HCT116 (cell line): ENCODE results near the gene LAMC2. TPM values are rescaled to one million over a fixed set of nuclear protein-coding genes. Genes with fewer than 3 reads are reported as not detected.

Source experiments
- ATAC-seq: fragments of 200-7000 bp; cut with Tn5 transposase; 2 replicates; pipeline ENCODE4 v1.9.1; 2020; ENCODE audit warnings: mild to moderate bottlenecking, moderate library complexity
- BruUV-seq: library from RNA; stranded (reverse); fragments of 400-500 nt; replicated peaks from 2 replicates; lab custom pipeline; 2021; lab: Mats Ljungman, UMichigan
- CTCF ChIA-PET: fragments of 300-600 bp; sonication (Branson Sonifier 250); formaldehyde crosslinking; loops from one replicate; lab custom pipeline; 2021; ENCODE audit warnings: antibody characterized with exemption; lab: Charles Lee
- POLR2A ChIA-PET: fragments of 300-600, 350-600 bp; sonication (Branson Sonifier 250); formaldehyde crosslinking; loops from one replicate; lab custom pipeline; 2021; ENCODE audit warnings: antibody characterized with exemption; lab: Charles Lee
- RAD21 ChIA-PET, 2 experiments: fragments of 300-600 bp; sonication (Branson Sonifier 250); formaldehyde crosslinking; loops; one replicate each; lab custom pipeline; 2023; ENCODE audit warnings: low total read pairs in 2 of 2; ENCODE audit not compliant: uncharacterized antibody in 2 of 2, unreplicated experiment in 2 of 2, low non-redundant PET in 1 of 2; lab: Charles Lee
- DNase-seq: peaks from one replicate; pipeline ENCODE4 v3.0.0-alpha.2; 2010; ENCODE audit warnings: low read depth, low spot score
- H2AFZ ChIP-seq: fragments of 200-600 bp; shearing (Covaris generic), sonication (generic); 2 replicates; pipeline ENCODE4 v1.6.1; 2017; ENCODE audit warnings: low read depth, mixed run types, mixed read lengths, antibody characterized with exemption, low read length; ENCODE audit not compliant: poor library complexity, severe bottlenecking
- H3K27ac ChIP-seq: 2 replicates; pipeline ENCODE4 v1.5.1; 2012; ENCODE audit warnings: low read depth, low read length
- H3K27me3 ChIP-seq: fragments of 200-600 bp; sonication (generic); 2 replicates; pipeline ENCODE4 v1.6.1; 2016; ENCODE audit warnings: mixed run types, low read length, mixed read lengths; ENCODE audit not compliant: insufficient read depth
- H3K36me3 ChIP-seq, 2 experiments: fragments of 200-500 bp in 1 of 2; fragments of 200-600 bp in 1 of 2; sonication (Bioruptor generic) in 1 of 2; sonication (generic) in 1 of 2; 2 replicates each; pipeline versions ENCODE4 v1.5.1 to v1.6.1; 2014 to 2016; ENCODE audit warnings: low read length in 2 of 2, inconsistent platforms in 1 of 2, mixed read lengths in 1 of 2, mixed run types in 1 of 2; ENCODE audit not compliant: insufficient read depth in 2 of 2, control insufficient read depth in 1 of 2
- H3K4me1 ChIP-seq, 2 experiments: fragments of 200-600 bp in 1 of 2; sonication (generic) in 1 of 2; 2 replicates each; pipeline versions ENCODE4 v1.5.1 to v1.6.1; 2012 to 2017; ENCODE audit warnings: low read length in 2 of 2, inconsistent platforms in 1 of 2, mild to moderate bottlenecking in 1 of 2, mixed read lengths in 1 of 2, mixed run types in 1 of 2, moderate library complexity in 1 of 2; ENCODE audit not compliant: insufficient read depth in 2 of 2, control insufficient read depth in 1 of 2
- H3K4me2 ChIP-seq: fragments of 200-600 bp; sonication (generic); 2 replicates; pipeline ENCODE4 v1.6.1; 2017; ENCODE audit warnings: mixed run types, low read length, mixed read lengths
- H3K4me3 ChIP-seq, 2 experiments: fragments of 200-600 bp in 1 of 2; sonication (generic) in 1 of 2; replicated peaks in 1 of 2; 2 replicates each; pipeline ENCODE4 v1.5.1; 2011 to 2016; ENCODE audit warnings: low read length in 2 of 2, control low read depth in 1 of 2, low read depth in 1 of 2, mild to moderate bottlenecking in 1 of 2, mixed read lengths in 1 of 2, mixed run types in 1 of 2
- H3K79me2 ChIP-seq: fragments of 200-600 bp; sonication (generic); 2 replicates; pipeline ENCODE4 v1.6.1; 2017; ENCODE audit warnings: mild to moderate bottlenecking, mixed run types, low read length, moderate library complexity, mixed read lengths; ENCODE audit not compliant: insufficient read depth
- H3K9ac ChIP-seq: fragments of 200-600 bp; sonication (generic); 2 replicates; pipeline ENCODE4 v1.6.1; 2016; ENCODE audit warnings: low read length, mixed read lengths
- H3K9me2 ChIP-seq: fragments of 200-600 bp; sonication (generic), shearing (Covaris generic); 2 replicates; pipeline ENCODE4 v1.6.1; 2017; ENCODE audit warnings: mixed run types, mild to moderate bottlenecking, moderate library complexity; ENCODE audit not compliant: insufficient read depth
- H3K9me3 ChIP-seq, 2 experiments: fragments of 200-500 bp in 1 of 2; fragments of 200-600 bp in 1 of 2; sonication (Bioruptor generic) in 1 of 2; sonication (generic) in 1 of 2; 2 replicates each; pipeline ENCODE4 v1.6.1; 2014 to 2017; ENCODE audit warnings: low read length in 2 of 2, mixed read lengths in 2 of 2, inconsistent platforms in 1 of 2, low read depth in 1 of 2, mild to moderate bottlenecking in 1 of 2, mixed run types in 1 of 2, moderate library complexity in 1 of 2; ENCODE audit not compliant: control insufficient read depth in 1 of 2, insufficient read depth in 1 of 2
- H4K20me1 ChIP-seq: fragments of 200-600 bp; sonication (generic), shearing (Covaris generic); 2 replicates; pipeline ENCODE4 v1.6.1; 2017; ENCODE audit warnings: mixed run types, mild to moderate bottlenecking, moderate library complexity; ENCODE audit not compliant: insufficient read depth
- CBX3 ChIP-seq: IDR thresholded peaks from 2 replicates; pipeline ENCODE4 v1.6.1; 2012; ENCODE audit warnings: low read depth
- ELF1 ChIP-seq: IDR thresholded peaks from 2 replicates; pipeline ENCODE4 v1.6.1; 2012; ENCODE audit warnings: low read depth, borderline replicate concordance
- FOSL1 ChIP-seq: IDR thresholded peaks from 2 replicates; pipeline ENCODE4 v1.6.1; 2012; ENCODE audit warnings: low read depth
- POLR2AphosphoS5 ChIP-seq: IDR thresholded peaks from 2 replicates; pipeline ENCODE4 v1.6.1; 2011; ENCODE audit warnings: mild to moderate bottlenecking, low read depth, low read length, moderate library complexity
- REST ChIP-seq: IDR thresholded peaks from 2 replicates; pipeline ENCODE4 v1.6.1; 2012; ENCODE audit warnings: low read depth
- SRF ChIP-seq: IDR thresholded peaks from 2 replicates; pipeline ENCODE4 v1.6.1; 2012; ENCODE audit warnings: low read depth
- ZNF274 ChIP-seq: fragments of 200-500 bp; sonication (Bioruptor generic); IDR thresholded peaks from 2 replicates; pipeline ENCODE4 v1.6.1; 2014; ENCODE audit warnings: mild to moderate bottlenecking, low read depth, low read length, inconsistent platforms
- intact Hi-C: fragments of 100-400 bp; cut with micrococcal nuclease; formaldehyde crosslinking; loops from 2 replicates; pipeline ENCODE4 v1.10.0; 2022
- total RNA-seq: library from RNA; stranded (reverse); gene quantifications from one replicate; pipeline ENCODE4 v1.2.1, GENCODE V29; 2021; ENCODE audit not compliant: unreplicated experiment

Gene LAMC2
- total RNA-seq, 1 experiment from 2014 or later: 22.2 TPM

- no peak overlapping the region for H3K4me3 ChIP-seq
- no peak for DNase-seq
- intact Hi-C loops: no loop called here
- H3K9me2 ChIP-seq: no peaks in the 10 kb centered on the region
- ATAC-seq: no peak
- RAD21 ChIA-PET: no interaction called here
- POLR2A ChIA-PET: no interaction called here
- H3K27ac ChIP-seq: no peak overlapping the region
- H4K20me1 ChIP-seq: no peaks in the 10 kb centered on the region
- no TSS peak for BruUV-seq
- H3K9me3 ChIP-seq: no peaks in the 10 kb centered on the region
- no peaks in the 10 kb centered on the region for H3K79me2 ChIP-seq
- H3K4me2 ChIP-seq: no peak overlapping the region
- peaks cover under 1 to 2% of the 10 kb centered on the region in 2 experiments; a peak in 3 of 4 replicates for H3K4me1 ChIP-seq
- no peak overlapping the region for H3K9ac ChIP-seq
- TF ChIP-seq CBX3: no peak
- TF ChIP-seq, all 23 proteins: peak for 0
- no peaks in the 10 kb centered on the region for H3K36me3 ChIP-seq
- no peaks in the 10 kb centered on the region for H3K27me3 ChIP-seq
- CTCF ChIA-PET: no interaction called here
- H2AFZ ChIP-seq: no peak overlapping the region
These were observed 41.3 kb upstream of the LAMC2 start for GRCh38 chr1:183144752-183145151.

GRCh38 chr1:183147735-183148134, 38.3 kb upstream of the LAMC2 start:
- H3K79me2 ChIP-seq: no peaks in the 10 kb centered on the region
- H4K20me1 ChIP-seq: no peaks in the 10 kb centered on the region
- ChIA-PET POLR2A (no interaction called here), CTCF (no interaction called here), RAD21 (no interaction called here)
- BruUV-seq: no TSS peak
- no peaks in the 10 kb centered on the region for H3K27me3 ChIP-seq
- no peaks in the 10 kb centered on the region for H3K9me2 ChIP-seq
- H3K4me3 ChIP-seq: no peak overlapping the region
- H3K9me3 ChIP-seq: no peaks in the 10 kb centered on the region
- DNase-seq (no peak), ATAC-seq (no peak)
- no peak overlapping the region for H2AFZ ChIP-seq
- intact Hi-C loops: no loop called here
- H3K4me1 ChIP-seq: no peaks in the 10 kb centered on the region
- H3K27ac ChIP-seq: no peak overlapping the region
- TF ChIP-seq POLR2AphosphoS5: no peak
- TF ChIP-seq REST: no peak
- no peak for TF ChIP-seq CBX3
- TF ChIP-seq SRF: no peak
- TF ChIP-seq ZNF274: no peak
- no peak for TF ChIP-seq FOSL1
- no peak for TF ChIP-seq ELF1
- H3K9ac ChIP-seq: no peak overlapping the region
- no peaks in the 10 kb centered on the region for H3K36me3 ChIP-seq
- H3K4me2 ChIP-seq: no peak overlapping the region
